Suppressor macrophage treated with lipopolysaccharide for 4 hours (primary cell): ENCODE measurements around the gene PPM1M.

Experiments
- DNase-seq: peaks from one replicate; pipeline ENCODE4 v3.0.0-alpha.2; 2020

The PPM1M gene

DNA sequence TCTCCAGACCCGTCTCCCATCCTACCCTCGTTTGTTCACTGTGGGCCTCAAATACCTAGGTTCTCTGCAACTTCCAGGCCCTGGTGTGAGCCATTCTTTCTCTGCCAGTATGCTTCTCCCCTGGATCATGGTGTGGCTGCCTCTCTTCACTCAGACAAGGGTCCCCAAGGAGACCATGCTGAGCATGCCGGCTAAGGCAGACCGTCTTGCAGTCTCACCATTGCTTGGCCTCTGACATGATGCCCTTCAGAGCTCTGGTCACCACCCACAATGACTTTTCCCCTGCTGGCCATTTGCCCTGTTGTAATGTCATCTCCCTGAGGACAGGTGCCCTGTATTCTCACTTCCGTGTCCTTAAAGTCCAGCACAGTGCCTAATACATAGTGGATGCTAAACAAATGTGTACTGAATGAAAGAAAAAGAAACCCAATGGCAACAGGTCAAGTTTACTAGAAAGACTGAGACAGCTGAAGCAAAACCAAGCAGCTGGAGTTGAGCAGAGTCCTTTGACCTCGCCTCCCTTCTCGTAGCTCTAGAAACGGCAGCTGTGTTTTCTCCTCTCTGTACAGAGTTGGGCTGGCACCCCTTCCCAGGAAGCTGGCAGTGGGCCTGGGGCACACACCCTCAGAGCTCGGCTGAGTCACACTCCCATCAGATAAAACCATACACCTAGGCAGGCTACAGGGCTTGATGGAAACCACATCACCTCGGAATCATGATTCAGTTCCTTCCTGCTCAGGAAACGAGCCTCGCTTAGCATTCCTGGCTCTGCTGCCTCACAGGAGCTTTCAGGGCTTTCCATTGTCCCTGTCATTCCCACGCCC lies 28.8 kb upstream of the PPM1M start:
- DNase-seq = no peak

GRCh38 chr3:52217409-52217805 lies 28.2 kb upstream of the PPM1M start:
- DNase-seq = no peak

GRCh38 chr3:52218026-52218425 lies 27.5 kb upstream of the PPM1M start:
- DNase-seq = no peak

DNA sequence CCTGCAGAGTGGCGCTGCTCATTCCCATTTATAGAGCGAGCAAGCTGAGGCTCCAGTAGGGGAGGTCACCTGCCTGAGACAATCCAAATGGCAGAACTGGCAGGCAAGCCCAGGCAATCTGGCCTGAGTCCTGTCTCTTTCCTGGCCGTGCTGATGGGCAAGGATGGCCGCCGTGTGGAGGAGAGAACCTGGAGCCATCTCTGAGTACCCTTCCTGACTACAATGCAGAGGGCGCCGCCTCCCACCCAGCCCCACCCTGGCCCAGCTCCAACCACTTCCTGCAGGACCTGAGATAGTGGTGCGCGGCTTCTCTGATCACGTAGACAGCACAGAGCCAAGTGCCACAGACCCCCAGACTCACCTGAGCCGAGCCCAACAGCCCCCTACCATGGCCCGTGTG lies 27.1 kb upstream of the PPM1M start:
- no peak for DNase-seq

DNA sequence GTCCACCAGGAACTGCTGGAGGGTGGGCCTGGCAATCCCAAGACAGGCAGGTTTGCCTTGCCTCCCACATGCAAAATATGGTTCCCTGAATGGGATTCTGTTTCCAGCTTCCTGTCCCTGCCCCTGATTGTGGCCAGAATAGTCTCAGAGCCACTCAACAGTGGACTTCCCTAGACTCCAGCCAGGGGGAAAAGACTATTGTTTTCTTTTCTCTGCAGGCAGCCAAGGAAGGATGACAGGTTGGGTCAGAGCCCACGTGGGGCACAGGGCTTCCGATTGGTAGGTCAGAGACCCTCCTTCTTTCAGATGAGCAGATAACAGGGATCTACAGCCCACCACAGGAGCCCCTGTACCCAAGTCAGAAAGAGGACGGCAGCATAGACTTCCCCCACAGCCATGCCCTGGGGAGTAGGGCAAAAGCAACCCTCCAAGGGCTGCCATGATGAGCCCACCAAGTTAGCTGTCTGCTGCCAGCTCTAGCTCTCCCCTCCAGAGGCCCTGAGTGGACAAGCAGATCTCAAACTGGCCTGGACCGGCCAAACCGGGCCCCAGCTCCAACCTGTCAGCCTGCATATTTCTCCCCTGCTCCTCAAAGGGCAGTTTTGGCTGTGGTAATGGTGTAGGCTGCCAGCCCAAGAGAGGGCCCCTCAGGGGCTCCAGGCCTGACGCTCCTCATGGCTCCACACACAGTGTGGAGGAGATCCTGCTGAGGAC lies 26.5 kb upstream of the PPM1M start:
- no peak for DNase-seq

DNA sequence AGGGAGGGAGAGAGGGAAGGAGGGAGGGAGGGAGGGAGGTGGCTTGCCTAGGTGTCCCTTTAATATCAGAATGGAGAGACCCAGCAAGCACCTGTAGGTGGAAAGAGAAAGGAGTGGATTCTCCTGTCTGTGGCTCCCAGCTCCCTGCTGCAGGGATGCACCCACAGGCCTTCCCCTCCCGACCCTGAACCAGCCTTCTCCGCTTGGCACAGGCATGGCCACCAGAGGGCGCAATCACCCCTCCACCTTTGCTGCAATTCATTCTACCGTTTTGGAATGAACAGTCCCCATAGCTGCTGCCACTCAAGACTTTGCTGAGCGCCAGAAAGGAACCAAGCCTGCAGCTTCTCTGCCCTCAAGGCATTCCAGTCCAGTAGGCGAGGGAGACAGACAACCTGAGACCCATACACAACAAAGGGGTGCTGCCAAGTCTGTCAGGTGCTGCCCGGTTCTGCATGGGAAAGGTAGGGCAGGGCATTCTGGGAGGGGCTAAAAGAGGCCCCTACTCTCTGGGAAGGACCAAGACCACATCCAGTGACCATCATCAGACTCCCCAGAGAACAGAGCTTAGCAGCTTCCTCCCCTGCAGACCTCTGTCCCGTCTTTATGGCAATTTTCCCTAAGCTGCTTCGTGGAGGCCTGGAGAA lies 25.1 kb upstream of the PPM1M start:
- peak; percentile 85 for DNase-seq

GRCh38 chr3:52221141-52221562 lies 24.4 kb upstream of the PPM1M start:
- DNase-seq = no peak

- DNase-seq = no peak
These were observed 23.8 kb upstream of the PPM1M start for GRCh38 chr3:52221563-52222318.

DNA sequence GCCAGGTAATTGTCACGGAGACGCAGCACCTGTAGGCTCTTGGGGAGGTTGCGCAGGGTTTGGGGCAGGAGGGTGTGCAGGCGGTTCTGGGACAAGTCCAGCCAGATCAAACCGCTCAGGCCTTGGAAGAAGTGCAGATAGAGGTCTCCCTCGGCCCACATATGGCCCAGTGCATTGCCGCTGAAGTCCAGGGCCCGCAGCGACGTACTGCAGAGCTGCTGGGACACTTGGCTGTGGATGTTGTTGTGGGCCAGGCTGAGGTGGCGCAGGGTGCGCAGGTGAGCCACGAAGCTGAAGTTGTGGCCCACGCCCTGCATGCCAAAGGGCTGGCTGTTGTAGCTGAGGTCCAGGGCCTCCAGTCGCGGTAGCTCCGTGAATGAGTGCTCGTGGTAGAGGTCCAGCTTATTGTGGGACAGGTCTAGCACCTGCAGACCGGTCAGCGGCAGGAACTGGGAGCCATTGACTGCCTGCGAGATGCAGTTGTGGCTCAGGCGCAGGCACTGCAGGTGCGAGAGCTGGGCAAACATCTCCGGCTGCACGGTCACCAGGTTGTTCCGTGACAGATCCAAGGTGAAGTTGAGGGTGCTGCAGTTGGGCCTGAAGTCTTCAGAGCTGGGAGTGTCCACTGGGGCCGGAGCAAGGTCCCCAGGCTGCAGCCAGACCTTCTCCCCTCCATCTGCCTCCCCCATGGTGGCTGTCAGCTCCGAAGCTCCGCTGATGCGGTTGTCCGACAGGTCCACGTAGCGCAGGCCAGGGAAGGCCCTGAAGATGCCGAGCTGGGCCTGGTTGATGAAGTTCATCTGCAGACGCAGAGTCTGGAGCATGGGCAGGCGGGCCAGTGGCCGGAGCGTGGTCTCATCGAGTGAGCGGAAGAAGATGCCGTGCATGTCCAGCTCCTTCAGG lies 23.0 kb upstream of the PPM1M start:
- DNase-seq = no peak

DNA sequence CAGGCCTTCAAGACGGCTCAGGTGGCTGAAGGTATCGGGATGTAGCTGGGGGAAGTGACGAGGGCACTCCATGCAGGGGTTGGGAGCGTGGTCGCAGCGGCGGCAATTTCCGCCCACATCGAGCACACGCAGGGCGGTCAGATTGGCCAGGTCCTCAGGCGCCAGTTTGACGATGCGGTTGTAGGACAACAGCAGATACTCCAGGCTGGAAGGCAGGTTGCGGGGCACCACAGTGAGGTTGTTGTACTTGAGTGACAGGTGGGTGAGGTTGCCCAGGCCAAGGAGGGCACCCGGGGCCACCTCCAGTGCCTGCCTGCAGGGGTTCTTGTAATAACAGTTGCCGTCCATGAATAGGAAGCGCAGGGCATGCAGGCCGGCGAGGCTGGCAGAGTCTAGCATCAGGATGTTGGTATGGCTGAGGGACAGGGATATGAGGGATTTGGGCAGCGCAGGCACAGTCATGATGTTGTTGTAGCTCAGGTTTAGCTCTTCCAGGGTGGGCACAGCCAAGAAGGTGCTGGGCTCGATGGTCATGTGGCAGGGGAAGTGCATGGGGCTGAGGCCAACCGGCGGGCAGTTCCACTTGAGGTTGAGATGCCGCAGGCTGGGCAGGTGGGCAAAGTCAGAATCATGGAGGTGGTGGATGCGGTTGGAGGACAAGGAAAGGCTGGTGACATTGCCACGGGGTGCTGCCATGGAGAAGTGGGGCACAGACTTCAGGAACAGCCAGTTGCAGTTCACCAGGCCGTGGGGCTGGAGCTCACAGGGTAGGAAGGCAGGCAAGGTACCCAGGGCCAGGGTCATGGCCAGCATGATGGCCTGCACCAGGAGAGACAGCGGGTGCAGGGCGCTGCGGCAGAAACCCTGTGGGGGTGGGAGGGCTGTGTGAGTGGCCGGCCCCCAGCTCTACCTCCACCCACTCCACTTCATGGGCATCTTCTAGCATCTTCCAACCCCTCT lies 21.8 kb upstream of the PPM1M start:
- no peak for DNase-seq

- peak; percentile 74 for DNase-seq
These were observed 19.9 kb upstream of the PPM1M start, which contains the start of gene TLR9 for GRCh38 chr3:52225452-52226228. TSS of gene TLR9 (minus strand) at chr3:52225645. CDS start at chr3:52225529, 116 bp downstream.

GRCh38 chr3:52226229-52226817 lies 19.2 kb upstream of the PPM1M start:
- DNase-seq = no peak

- DNase-seq = no peak
These were observed 18.4 kb upstream of the PPM1M start for GRCh38 chr3:52227117-52227516.

DNA sequence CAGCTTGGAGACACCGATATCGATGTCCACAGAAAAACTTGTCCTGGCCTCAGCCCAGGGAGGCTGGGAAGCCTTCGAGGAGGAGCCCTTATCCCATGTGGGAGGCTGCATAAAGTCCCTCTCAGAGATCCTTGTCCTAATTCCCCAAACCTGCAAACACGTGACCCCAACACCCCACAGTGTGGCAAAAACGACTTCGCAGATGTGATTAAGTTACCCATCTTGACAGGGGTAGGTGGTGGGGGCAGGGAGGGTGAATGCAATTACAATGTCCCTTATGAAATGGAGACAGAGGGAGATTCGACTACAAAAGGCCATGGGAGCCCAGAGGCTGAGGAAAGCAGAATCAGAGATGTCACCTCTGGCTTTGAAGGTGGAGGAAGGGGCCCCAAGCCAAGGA lies 17.8 kb upstream of the PPM1M start:
- no peak for DNase-seq

- no peak for DNase-seq
These were observed 17.3 kb upstream of the PPM1M start for GRCh38 chr3:52228266-52228665.

- no peak for DNase-seq
These were observed 16.7 kb upstream of the PPM1M start for GRCh38 chr3:52228751-52229291.

DNA sequence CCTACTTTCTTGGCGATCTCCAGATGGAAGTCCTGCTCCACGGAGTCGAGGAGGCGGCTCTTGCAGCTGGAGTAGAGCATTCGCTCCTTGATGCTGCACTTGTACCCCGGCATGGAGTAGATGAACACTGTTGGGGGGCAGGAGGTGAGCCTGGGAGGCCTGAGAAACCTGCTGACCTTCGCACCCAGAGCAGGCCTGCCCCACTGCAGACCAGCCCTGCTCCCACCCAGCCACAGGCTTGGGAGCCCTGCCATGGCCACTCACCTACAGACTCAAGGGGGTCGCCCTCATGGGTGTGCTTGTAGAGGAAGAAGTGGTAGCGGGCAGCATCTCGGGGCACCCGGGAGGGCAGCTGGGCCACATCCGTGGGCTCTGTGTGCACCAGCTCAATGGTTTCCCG lies 15.9 kb upstream of the PPM1M start:
- no peak for DNase-seq

- no peak for DNase-seq
These were observed 15.1 kb upstream of the PPM1M start for GRCh38 chr3:52230461-52230860.

GRCh38 chr3:52230889-52231499 lies 14.6 kb upstream of the PPM1M start:
- no peak for DNase-seq
